K562 (cell line): Measurements from ENCODE around the gene ZNF672. TPM values are rescaled to one million over a fixed set of nuclear protein-coding genes. Genes with fewer than 3 reads are reported as not detected.

Experiments
- ATAC-seq: fragments of 200-7000 bp; cut with Tn5 transposase; 3 replicates; pipeline ENCODE4 v1.9.1; 2020; ENCODE audit warnings: moderate library complexity
- BruUV-seq: library from RNA; stranded (reverse); fragments of 400-500 nt; replicated peaks from 2 replicates; lab custom pipeline; 2021; lab: Mats Ljungman, UMichigan
- CTCF ChIA-PET: fragments of 300-600 bp; formaldehyde crosslinking; extraction: SDS; loops from one replicate; lab custom pipeline; 2021; ENCODE audit warnings: low intra/inter-chr PET ratio; lab: Yijun Ruan, JAX
- POLR2A ChIA-PET: fragments of 300-600, 350-650 bp; sonication (Branson Sonifier 250); formaldehyde crosslinking; extraction: SDS; loops from one replicate; lab custom pipeline; 2021; ENCODE audit warnings: antibody characterized with exemption, inconsistent platforms; lab: Yijun Ruan, JAX
- DNase-seq, 4 experiments: peaks; one replicate each; pipeline versions ENCODE4 v3.0.0 to v3.0.0-alpha.2; 2011 to 2018; ENCODE audit warnings: low spot score in 3 of 4, mixed read lengths in 3 of 4; ENCODE audit errors: extremely low read depth in 1 of 4
- FAIRE-seq: peaks from 2 replicates; lab custom pipeline; 2011; peaks lifted over from hg19 to GRCh38; lab: Jason Lieb, UNC
- H2AFZ ChIP-seq: 2 replicates; pipeline ENCODE4 v1.6.0; 2011; ENCODE audit warnings: low read depth, low read length, control low read depth, inconsistent platforms
- H3K27ac ChIP-seq: fragments of 200-600 bp; 3 replicates; pipeline ENCODE4 v1.8.0; 2011; ENCODE audit warnings: low read depth, mild to moderate bottlenecking, control low read depth, inconsistent platforms, low read length, moderate library complexity, mixed read lengths; ENCODE audit errors: extremely low read depth
- H3K27me3 ChIP-seq, 2 experiments: fragments of 300-600 bp in 1 of 2; 2 replicates in 1 of 2; 3 replicates in 1 of 2; pipeline versions ENCODE4 v1.6.0 to v1.8.0; 2011; ENCODE audit warnings: inconsistent platforms in 2 of 2, low read length in 2 of 2, mild to moderate bottlenecking in 1 of 2, mixed read lengths in 1 of 2, moderate library complexity in 1 of 2; ENCODE audit not compliant: control insufficient read depth in 2 of 2, insufficient read depth in 2 of 2
- H3K36me3 ChIP-seq: fragments of 300-600 bp; 3 replicates; pipeline ENCODE4 v1.8.0; 2011; ENCODE audit warnings: mild to moderate bottlenecking, low read length, inconsistent platforms; ENCODE audit not compliant: control insufficient read depth, insufficient read depth
- H3K4me1 ChIP-seq, 2 experiments: fragments of 200-600 bp in 1 of 2; replicated peaks in 1 of 2; 2 replicates in 1 of 2; 3 replicates in 1 of 2; pipeline versions ENCODE4 v1.5.1 to v1.8.0; 2011; ENCODE audit warnings: inconsistent platforms in 2 of 2, low read length in 2 of 2, mild to moderate bottlenecking in 1 of 2, mixed read lengths in 1 of 2, moderate library complexity in 1 of 2; ENCODE audit not compliant: control insufficient read depth in 2 of 2, insufficient read depth in 2 of 2
- H3K4me2 ChIP-seq: 2 replicates; pipeline ENCODE4 v1.6.1; 2011; ENCODE audit warnings: low read length, control low read depth, inconsistent platforms, mixed read lengths; ENCODE audit not compliant: insufficient read depth
- H3K4me3 ChIP-seq: fragments of 200-600 bp; sonication (generic), shearing (Covaris generic); 2 replicates; pipeline ENCODE4 v1.5.1; 2016; ENCODE audit warnings: control low read depth, inconsistent platforms
- H3K79me2 ChIP-seq: fragments of 200-600 bp; 3 replicates; pipeline ENCODE4 v1.8.0; 2011; ENCODE audit warnings: low read length, inconsistent platforms; ENCODE audit not compliant: control insufficient read depth, insufficient read depth
- H3K9ac ChIP-seq, 2 experiments: 2 replicates each; pipeline versions ENCODE4 v1.6.0 to v1.6.1; 2011; ENCODE audit warnings: low read depth in 2 of 2, low read length in 2 of 2, control low read depth in 1 of 2, inconsistent platforms in 1 of 2, mild to moderate bottlenecking in 1 of 2, mixed read lengths in 1 of 2; ENCODE audit not compliant: insufficient read depth in 1 of 2
- H3K9me1 ChIP-seq: one replicate; pipeline ENCODE4 v1.6.0; 2011; ENCODE audit warnings: inconsistent platforms, mild to moderate bottlenecking, low read length, moderate library complexity; ENCODE audit not compliant: control insufficient read depth, insufficient read depth
- H3K9me3 ChIP-seq: replicated peaks from 2 replicates; pipeline ENCODE4 v1.5.1; 2011; ENCODE audit warnings: low read depth, low read length, inconsistent platforms; ENCODE audit not compliant: control insufficient read depth, insufficient read depth
- H4K20me1 ChIP-seq: replicated peaks from 2 replicates; pipeline ENCODE4 v1.6.1; 2011; ENCODE audit warnings: low read length, inconsistent platforms, mixed read lengths; ENCODE audit not compliant: control insufficient read depth, insufficient read depth
- ILF3 ChIP-seq: fragments of 450-650 bp; IDR thresholded peaks from 2 replicates; pipeline ENCODE4 v1.6.1; 2018; ENCODE audit warnings: antibody characterized with exemption, mild to moderate bottlenecking, moderate library complexity, borderline replicate concordance
- MTA1 ChIP-seq: fragments of 450-650 bp; IDR thresholded peaks from 2 replicates; pipeline ENCODE4 v1.6.1; 2017; ENCODE audit warnings: borderline replicate concordance
- MTA2 ChIP-seq: fragments of 450-650 bp; IDR thresholded peaks from 2 replicates; pipeline ENCODE4 v1.6.1; 2016; ENCODE audit warnings: low read depth
- TAF15 ChIP-seq: fragments of 200-400 bp; formaldehyde crosslinking; IDR thresholded peaks from 2 replicates; pipeline ENCODE4 v1.6.1; 2017; ENCODE audit warnings: mild to moderate bottlenecking, low read depth, low read length, moderate library complexity
- ZNF445 ChIP-seq: fragments of 250-450 bp; sonication (Bioruptor Pico); IDR thresholded peaks from 2 replicates; pipeline ENCODE4 v1.4.0; 2020; ENCODE audit warnings: low read depth, mild to moderate bottlenecking, moderate library complexity
- WGBS: fragments of 100-300 bp; shearing (Covaris generic); methylation state at CpG from one replicate; pipeline ENCODE4 v1.1.6; 2016; ENCODE audit warnings: low coverage, mixed read lengths; ENCODE audit not compliant: insufficient coverage; ENCODE audit errors: missing lambda C conversion rate; 5-methylcytosine and 5-hydroxymethylcytosine counted together
- in situ Hi-C: fragments of 300-500 bp; cut with MboI; formaldehyde crosslinking; loops from 4 replicates; pipeline ENCODE4 v1.15.0; 2018; ENCODE audit warnings: inconsistent platforms, mixed read lengths
- intact Hi-C: fragments of 100-400 bp; cut with micrococcal nuclease; formaldehyde crosslinking; loops from 2 replicates; pipeline ENCODE4 v1.14.2; 2022
- polyA plus RNA-seq, 8 experiments: library from polyadenylated mRNA; depleted of rRNA in 4 of 8; stranded (reverse) in 5 of 8; unstranded in 3 of 8; fragments of >200 nt; fragmentation: Nextera tagmentation in 2 of 8; fragmentation: Illumina TruSeq in 1 of 8; extraction: Ambion mirVana in 2 of 8; extraction: Trizol in 1 of 8; gene quantifications; 2 replicates each; pipeline versions ENCODE4 v1.2.1 to v1.2.3, GENCODE V29; 2011 to 2014; ENCODE audit warnings: inconsistent platforms in 1 of 8, missing spikeins in 1 of 8
- total RNA-seq, 7 experiments: library from RNA; depleted of rRNA in 6 of 7; stranded (reverse); fragments of >200 nt in 6 of 7; fragmentation: Illumina TruSeq in 2 of 7; extraction: Trizol in 2 of 7; gene quantifications; 2 replicates each; pipeline versions ENCODE4 v1.2.1 to v1.2.3, GENCODE V29; 2011 to 2021; ENCODE audit warnings: low replicate concordance in 1 of 7
- TF ChIP-seq, protein P1 (sequence below): sonication (generic); formaldehyde crosslinking; IDR thresholded peaks from 2 replicates; pipeline ENCODE4 v1.8.1; 2022; ENCODE audit warnings: missing genetic modification reagents

The ZNF672 gene
- total and polyA plus RNA-seq, 9 of the 15 experiments (the other 6 are each of a cell fraction or from before 2014, with no cell fraction given), result 1.9 to 57.9 (median 24.1) TPM

GRCh38 chr1:248856176-248856575 is 18.2 kb downstream of the ZNF672 start:
- Histone ChIP-seq H3K36me3 (peaks cover 63% of the 10 kb centered on the region), H3K27ac (no peak overlapping the region; the same call in 2 of the 3 replicates), H3K4me3 (no peak overlapping the region), H3K9ac (peak overlapping the region; percentile 76 to 97; a peak in 2 of 4 replicates)
- 33% methylated on average over 1 of the region's 1 CpG for WGBS
- TF ChIP-seq, protein P1, sequence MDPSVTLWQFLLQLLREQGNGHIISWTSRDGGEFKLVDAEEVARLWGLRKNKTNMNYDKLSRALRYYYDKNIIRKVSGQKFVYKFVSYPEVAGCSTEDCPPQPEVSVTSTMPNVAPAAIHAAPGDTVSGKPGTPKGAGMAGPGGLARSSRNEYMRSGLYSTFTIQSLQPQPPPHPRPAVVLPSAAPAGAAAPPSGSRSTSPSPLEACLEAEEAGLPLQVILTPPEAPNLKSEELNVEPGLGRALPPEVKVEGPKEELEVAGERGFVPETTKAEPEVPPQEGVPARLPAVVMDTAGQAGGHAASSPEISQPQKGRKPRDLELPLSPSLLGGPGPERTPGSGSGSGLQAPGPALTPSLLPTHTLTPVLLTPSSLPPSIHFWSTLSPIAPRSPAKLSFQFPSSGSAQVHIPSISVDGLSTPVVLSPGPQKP (CRISPR knock-in tag), result no peak
- TF ChIP-seq MTA1 (no peak), TAF15 (no peak), ZNF445 (no peak), MTA2 (no peak), ILF3 (no peak)
- TF ChIP-seq, all 486 proteins: peak for 0
- intact Hi-C loops (no loop called here), in situ Hi-C loops (no loop called here)
- H4K20me1 ChIP-seq, result no peaks in the 10 kb centered on the region
- FAIRE-seq (no peak), DNase-seq (no peak), ATAC-seq (no peak)
- H3K9me1 ChIP-seq, result peaks cover 3% of the 10 kb centered on the region
- BruUV-seq, result no TSS peak
- H3K79me2 ChIP-seq, result peaks cover 64% of the 10 kb centered on the region
- ChIA-PET CTCF (no interaction called here), POLR2A (no interaction called here)
- peaks cover 38 to 45% of the 10 kb centered on the region in 2 experiments for H3K4me1 ChIP-seq
- peak overlapping the region; percentile 100 for H3K4me2 ChIP-seq
- no peaks in the 10 kb centered on the region for H3K27me3 ChIP-seq
- no peaks in the 10 kb centered on the region for H3K9me3 ChIP-seq
- no peak overlapping the region for H2AFZ ChIP-seq
